Glomerular visceral epithelial cell (primary cell): ENCODE results near the gene DIP2C.
"Not testable (repeated sequence)": the region's sequence is repeated elsewhere in the genome, so short reads cannot be mapped to it uniquely, and the experiment has no call there.

Experiments
- DNase-seq: peaks from one replicate; pipeline ENCODE4 v3.0.0-alpha.2; 2016; ENCODE audit errors: extremely low spot score

The DIP2C gene

DNA sequence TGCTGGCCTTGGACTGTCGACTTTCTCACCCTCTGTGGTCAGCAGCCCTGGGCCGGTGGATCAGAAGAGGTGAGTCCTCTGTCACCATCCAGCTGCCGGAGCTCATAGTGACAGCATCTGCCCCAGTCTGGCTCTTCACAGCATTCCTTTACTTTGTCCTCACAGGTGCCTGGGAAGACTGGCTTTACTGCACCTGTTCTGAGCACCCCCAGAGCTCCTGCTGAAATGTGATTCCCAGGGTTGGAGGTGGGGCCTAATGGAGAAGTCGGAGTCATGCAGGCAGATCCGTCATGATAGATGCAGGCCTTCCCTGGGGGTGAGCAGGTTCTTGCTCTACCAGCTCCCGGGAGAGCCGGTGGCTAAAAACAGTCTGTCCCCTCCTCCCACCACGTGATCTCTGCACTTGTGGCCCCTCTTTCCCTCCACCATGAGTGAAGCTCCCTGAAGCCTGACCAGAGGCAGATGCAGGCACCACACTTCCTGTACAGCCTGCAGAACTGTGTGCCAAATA lies 382.7 kb downstream of the DIP2C start:
- no peak for DNase-seq

DNA sequence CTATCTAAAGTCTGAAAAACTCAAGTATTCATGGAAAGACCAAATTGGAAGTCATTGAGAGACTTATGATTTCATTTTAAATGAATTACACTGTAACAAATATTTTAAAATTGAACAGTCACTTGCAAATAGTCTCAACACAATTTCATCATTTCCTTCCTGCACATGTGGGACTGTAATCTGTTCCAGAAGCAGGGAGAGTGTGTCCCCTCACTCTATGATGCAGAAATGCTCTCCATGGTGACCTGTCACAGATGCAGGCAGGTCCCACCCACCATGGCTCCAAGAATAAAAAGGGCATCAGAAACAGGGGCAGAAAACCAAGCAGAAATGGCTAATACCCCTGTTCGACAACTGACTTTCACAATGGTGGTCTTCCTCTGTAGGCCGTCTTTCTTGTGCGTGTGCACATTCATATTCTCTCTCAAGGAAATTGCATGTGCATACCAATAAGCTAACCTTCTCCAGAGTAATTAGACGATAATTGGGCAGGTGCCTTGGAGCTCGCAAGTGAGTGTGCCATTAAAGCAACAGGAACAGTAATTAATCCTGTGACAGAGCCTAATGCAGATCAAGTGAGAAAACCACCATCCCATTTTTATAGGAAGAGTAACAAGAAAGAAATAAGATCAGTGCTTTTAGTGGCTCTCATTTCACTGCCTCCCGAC lies 383.3 kb downstream of the DIP2C start:
- DNase-seq, result no peak

DNA sequence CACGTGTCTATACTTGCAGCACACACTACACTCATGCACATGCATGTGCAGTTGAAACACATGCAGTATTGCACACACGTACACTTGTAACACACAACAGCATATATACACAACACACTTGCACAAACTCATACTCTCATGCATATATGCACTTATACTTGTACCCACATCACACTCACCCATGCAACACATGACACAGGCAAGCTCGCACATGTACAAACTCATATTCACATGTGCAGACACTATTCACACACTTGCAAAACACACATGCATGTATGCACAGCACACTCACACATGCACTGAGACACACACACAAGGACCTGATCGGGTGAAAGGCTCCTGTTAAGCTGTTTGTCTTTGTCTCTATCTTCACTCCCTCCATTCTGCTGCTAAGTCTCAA lies 384.4 kb downstream of the DIP2C start:
- no peak for DNase-seq

DNA sequence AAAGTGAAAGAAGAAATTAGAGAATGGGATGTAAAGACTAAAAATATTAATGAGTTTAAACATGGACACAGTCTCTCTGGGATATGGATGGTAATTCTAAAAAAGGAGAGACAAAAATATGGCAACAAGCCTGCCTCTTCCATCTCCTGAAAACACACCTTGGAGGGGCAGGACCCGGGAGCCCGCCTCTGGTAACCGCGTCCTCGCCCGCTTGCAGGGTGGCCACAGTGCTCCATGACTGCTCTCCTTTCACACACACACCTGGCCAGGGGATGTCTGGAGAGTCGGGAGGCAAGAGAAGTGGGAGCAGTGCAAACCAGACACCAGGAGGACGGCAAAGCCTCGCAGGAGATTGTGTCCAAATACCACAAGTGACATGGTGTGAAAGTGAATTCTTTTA lies 387.9 kb downstream of the DIP2C start:
- no peak for DNase-seq

DNA sequence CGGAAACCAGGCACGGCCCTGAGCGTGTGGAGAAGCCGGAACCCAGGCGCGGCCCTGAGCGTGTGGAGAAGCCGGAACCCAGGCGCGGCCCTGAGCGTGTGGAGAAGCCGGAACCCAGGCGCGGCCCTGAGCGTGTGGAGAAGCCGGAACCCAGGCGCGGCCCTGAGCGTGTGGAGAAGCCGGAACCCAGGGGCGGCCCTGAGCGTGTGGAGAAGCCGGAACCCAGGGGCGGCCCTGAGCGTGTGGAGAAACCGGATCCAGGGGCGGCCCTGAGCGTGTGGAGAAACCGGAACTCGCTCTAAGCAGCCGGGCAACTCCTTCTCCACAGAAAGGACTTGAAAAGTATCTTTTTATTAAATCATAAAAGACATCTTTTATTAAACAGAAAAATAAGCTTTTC lies 388.9 kb downstream of the DIP2C start:
- not testable (repeated sequence) for DNase-seq

DNA sequence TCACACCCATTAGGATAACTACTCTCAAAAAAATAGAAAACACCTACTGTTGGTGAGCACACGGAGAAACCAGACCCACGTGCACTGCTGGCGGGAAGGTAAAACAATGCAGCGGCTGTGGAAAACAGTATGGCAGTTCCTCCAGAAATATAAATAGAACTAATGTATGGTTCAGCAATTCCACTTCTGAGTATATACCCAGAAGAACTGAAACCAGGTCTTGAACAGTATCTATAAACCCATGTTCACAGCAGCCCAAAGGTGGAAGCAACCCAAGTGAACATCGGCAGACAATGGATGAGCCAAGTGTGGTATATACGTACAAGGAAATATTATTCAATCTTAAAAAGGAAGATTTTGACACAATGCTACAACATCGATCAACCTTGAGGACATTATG lies 389.5 kb downstream of the DIP2C start:
- DNase-seq, result no peak

DNA sequence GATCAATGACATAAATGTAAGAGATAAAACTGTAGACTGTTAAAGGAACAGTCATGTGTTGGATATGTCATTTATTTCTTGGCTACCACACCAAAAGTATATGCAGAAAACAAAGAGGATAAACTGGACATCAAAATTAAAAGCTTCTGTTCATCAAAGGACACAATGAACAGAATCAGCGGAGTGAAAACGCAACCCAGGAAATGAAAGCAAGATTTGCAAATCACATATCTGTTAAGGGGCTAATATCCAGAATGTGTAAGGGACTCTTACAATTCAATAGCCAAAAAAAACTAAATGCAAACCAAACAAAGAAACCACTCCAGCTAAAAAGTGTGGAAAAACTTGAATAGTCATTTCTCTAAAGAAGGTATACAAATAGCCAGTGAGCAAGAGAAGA lies 390.0 kb downstream of the DIP2C start:
- no peak for DNase-seq

DNA sequence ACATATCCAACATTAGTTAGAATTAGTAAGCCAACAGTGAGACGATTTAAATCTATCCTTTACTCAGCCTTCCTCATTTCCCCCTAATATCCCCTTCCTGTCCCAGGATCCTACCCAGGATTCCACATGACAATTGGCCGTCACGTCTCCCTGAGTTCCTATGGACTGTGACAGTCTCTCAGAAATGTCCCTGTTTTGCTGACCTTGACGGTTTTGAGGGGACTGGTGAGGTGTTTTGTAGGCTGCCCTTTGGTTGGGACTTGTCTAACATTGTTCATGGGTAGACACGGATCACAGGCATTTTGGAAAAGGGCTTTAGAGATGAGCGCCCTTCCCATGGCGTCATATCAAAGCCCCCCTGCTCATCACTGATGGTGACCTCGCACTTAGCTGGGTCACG lies 391.4 kb downstream of the DIP2C start:
- no peak for DNase-seq

DNA sequence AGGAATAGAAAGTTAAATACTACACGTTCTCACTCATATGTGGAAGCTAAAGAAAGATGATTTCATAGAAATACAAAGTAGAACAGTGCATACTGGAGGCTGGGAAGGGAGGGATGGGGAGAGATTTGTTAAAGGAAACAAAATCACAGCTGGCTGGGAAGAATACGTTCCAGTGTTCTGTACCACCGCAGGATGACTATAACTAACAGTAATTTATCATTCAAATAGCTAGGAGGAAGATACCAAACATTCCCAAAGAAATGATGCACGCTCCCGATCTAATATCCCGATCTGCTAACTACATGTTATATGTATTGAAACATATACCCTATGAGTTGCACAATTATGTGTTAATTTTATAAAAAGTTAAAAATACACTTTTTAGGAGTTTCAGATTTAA lies 391.9 kb downstream of the DIP2C start:
- no peak for DNase-seq

DNA sequence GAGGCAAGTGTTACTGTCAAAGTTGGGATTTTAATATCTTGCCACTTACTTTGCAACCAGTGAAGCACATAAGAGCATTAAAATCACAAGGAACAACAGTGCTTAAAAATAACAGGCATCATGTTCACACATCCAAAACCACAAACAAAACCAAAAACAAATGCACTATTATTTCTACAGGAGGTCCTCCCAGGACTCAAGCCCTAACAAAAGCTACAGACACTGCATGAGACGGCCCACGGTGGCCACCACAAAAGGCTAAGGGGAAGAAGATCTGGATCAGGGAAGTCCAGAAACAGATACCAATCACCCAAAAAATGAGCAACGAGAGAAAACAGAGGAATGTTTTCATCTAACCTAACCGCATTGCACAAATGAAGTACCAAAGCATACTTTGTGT lies 395.8 kb downstream of the DIP2C start:
- no peak for DNase-seq

DNA sequence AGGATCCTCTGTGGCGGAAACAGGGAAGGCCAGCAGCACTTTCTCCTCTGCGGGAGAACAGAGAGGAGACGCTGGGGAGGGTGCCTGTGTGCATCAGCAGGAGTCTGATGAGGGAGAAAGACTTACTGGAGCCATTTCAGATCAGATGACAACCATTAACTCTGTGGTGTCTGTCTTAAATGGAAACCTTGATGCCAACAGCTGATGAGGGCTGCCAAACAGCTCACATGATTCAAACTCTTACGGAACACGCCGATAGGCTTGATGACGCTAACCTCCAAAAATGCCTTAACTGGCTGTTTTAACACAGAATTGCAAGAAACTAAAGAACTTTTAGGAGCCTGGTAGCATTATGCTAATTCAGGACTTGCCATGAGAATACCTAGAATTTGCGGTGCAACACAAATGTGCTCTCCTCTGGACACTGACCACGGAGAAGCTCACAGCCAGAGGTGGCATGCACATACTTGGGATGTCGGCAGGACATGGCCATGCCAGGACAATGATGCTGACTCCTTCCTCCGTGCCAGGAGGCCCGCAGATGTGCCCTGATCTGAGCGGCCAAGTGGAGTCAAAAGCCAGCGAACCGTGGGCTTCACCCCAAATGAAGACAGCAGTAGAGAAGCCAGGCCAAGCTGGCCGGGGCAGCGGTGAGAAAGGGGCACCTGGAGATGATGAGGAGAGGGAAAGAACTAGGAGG lies 399.3 kb downstream of the DIP2C start:
- no peak for DNase-seq

DNA sequence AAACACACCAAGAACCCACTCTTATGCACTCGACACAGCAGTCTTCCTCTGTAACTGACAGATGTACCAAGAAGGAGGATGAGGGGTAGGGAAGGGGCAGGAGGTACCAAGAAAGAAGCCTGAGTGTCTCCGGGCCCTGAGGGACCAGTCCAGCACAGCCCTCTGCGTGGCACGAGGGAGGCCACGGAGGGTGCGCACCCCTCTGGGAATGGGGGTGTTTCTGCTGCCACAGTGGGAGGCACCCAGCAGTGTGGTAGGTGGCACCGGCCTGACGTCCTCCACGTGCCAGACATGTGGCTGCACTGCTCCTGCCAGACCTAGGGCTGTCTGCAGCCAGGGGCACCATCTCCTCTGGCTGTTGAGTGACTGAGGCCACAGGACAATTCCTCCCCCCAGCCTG lies 399.9 kb downstream of the DIP2C start:
- no peak for DNase-seq

DNA sequence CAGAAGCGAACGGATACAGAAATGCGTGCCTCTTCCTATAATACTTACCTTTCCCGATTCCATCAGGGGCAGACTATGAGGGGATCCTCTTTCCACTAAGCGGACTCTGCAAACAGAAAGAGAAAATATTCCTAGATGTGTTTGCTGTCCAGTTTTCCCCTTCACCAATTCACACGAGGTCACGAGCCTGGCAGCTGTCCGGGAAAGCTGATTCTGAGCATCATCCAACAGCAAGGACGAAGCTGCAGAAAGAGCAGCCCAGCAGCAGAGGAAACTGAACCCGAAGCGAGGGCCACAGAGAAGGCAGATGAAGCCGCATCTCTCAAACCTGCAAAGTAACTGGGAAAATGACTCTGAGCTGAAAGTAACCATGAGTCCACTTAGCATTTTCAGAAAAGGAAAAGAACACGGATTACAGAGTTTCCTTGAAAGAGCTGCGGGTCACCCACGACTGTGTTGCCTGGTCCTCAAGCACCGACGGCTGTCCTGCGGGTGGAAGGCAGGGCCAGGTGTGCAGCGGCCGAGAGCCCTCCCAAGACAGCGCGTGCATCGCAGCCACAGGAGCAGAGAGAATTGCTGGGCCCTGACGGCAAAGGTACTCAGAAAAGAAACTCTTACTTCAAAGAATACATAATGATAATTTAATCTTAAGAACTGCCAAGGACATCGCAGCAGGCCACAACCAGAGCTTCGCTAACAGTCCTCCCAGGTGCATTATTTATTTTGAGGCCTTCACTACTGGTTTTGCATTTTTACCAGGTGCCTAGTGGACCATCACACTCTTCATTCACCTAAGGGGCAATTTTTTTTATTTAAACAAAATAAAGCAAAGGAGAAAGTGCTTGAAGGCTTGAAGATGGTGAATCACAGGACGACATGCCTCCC lies 400.9 kb downstream of the DIP2C start:
- no peak for DNase-seq

DNA sequence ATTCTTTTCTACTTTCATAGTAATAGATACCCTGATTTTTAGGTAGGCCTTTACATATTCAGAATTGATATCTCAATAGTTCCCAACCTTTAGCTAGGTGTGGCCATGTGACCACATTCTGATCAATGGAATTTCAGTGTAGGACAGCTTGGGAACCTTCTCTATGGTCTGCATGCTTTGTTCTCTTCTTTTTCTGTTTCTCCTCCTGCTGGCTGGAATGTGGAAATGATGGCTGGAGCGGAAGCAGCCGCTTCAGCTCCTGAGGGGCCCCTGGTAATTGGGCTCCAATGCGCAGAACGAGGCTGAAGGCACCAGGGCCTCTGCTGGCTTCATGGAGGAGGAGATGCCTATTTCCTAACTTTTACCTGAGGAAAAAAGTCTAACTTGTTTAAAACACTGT lies 401.7 kb downstream of the DIP2C start:
- DNase-seq, result no peak

DNA sequence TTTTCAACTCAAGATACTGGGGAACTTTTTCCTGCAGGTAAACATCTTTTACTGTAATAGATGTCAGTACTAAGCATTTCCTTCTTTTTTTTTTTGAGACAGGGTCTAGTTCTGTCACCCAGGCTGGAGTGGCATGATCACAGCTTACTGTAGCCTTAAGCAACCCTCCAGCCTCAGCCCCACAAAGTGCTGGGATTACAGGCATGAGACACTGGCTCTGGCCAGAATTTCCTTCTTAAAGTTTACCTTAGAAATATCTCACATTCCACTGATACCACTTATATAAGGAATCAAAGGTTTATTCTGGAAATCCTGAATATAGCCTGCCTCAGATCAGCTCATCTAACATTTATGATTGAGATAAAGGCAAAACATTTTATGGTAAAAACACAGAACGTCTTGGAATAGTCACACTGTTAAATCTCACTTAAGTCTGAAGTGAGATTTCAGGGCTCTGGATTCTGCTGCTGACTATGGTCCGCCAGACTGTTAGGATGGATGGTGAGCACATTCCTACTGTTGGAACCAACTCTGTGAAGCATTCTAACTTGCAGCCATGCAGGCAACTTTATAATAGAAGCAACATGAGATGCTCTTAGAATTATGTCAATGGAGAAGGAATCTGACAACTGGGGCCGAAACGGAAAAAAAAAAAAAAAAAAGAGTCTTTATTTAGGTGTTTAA lies 402.3 kb downstream of the DIP2C start:
- DNase-seq, result no peak

DNA sequence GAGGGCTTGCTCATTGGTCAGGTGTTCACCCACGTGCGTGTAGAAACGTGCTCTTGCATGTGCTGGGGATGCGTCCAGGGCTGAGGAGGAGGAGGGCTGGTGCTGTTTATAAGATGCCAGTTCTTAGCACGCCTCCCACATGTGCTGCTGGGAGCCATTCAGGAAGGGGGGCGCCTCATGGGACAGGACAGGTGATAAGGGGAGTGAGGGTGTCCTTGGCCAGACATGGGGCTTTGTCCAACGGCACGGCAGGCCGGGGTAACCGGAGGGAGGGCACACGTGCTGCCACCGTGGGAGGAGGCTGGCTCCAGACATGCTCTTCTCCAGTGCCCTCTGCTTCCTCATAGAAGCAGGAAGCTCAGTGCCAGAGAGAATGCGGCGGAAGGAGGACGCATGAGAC lies 404.3 kb downstream of the DIP2C start:
- no peak for DNase-seq

DNA sequence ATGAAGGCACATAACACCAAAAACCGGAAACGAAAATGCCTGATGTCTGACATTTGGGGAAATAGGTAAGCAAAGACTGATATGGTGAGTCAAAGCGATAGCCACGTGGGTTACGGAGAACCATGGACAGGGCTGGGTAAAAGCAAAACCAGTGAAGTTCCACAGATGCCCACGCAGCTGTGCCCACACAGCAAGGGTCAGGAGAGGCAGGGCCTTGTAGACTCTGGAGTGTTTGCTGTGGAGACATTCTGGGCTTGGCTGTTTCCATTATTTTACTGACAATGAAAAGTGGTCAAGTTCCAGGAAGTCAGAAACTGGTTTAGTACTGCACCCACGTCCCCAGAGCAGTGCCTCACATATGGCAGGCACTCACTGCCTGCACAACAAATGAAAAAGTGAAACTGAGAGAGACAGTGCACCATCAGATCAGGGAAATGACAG lies 405.5 kb downstream of the DIP2C start:
- DNase-seq, result no peak

DNA sequence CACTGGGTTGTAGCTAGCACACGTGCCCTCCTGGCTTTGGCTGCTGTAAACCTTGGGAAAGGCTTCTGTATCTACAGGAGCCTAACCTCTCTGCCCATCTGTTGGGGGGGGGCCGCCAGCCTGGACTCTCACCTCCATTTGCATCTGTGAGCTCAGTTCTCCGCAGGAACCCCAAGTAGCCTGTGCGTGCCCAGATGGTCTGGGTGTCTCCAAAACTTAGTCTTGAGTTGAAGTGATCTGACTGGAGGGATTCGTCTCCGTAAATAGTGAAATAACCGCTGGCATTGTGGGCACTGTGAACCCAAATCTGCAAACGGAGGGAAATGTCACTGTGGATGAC lies 406.4 kb downstream of the DIP2C start:
- DNase-seq, result no peak

DNA sequence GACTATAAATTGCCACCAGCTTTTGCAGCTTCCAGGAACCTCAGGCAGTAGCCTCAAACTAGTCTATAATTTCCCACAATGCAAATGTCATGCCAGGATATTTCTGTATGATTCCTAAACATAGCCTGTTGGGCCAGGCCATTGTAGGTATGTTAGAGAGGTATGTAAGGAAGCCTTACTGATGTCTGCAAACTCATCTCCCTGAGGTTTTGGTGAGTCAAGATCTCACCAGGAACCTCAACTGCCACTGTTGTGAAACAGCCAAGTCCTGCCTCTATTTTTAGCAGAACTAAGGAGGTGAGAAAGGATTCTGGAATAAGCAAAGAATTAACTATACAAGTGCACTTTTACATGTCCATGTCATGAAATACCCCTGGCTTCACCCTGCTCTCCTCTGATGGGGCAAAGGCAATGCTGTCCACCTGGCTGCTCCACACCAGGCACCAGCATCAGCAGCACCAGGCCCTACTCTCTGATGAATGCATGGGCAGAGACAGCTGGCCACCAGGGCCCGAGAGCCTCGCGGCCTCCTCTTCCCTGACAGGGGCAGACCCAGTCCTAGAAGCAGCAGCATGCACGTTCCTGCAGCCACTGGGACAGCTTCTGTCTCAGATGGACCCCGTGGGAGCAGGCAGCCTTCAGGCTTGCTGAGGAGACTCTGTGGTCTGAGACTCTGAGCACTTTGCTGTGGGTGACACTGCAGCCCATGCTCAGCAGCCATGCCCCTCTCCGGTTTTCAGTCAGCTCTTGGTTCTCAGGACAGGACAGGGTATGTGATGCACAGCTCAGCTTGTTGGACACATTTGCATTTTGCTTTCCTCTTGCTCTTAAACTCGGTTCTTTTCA lies 407.0 kb downstream of the DIP2C start:
- DNase-seq, result peak; percentile 14

DNA sequence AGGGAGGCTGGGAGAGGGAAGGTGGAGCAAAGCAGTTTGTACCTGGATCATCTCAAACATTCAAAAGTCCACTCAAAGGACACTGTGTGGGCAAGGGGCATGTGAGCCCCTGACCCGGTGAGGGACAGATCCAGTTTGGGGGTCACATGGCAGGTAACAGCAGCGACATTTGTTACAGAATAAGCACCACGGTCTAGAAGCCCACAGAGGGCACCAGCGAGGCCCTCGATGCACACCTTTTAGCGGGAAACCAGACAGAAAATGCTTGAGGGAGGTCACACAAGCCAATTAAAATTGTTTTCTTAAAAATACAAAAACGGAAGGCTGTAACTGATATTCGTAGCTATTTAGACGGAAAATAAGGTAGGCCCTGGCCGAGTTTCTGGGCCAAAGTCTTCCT lies 409.8 kb downstream of the DIP2C start:
- DNase-seq, result no peak

DNA sequence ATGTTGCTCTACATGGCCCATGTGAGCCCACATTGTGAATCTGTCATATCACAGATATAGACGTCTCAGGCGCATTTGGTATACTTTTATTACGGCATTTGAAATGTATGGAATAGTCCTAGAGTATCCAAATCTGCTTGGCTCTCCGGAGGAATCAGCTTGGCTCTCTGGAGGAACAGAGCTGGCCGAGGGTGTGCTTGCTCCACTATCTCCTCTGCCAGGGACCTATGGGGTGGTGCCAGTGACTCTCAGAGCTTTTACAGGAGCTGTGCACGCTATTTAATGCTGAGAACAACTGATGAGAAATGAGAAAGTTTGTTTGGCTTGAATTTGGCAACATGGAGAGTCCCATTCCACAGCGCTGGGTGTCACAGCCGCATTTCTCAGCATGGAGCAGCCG lies 410.2 kb downstream of the DIP2C start:
- no peak for DNase-seq
